ENCODE measurements around the gene GGTA1.

DNA sequence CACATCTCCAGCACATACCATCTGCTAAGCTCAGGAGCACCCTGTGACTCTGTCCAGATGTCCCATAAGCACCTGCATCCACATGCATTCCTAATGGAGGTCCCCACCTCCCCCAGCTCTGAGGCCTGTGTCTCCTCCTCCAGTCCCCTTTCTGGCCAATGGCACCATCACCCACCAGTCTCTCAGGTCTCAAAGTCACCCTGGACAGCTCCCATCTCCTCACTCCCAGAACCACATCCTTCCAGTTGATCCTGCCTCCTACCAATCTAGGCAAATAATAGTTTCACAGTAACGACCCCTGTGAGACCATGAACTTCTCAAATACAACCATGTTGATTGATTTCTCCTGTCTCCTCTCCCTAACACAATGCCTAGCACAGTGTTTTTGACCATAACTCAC, 40.1 kb downstream of the GGTA1 start:
- TF ChIP-seq LEF1 (IDR thresholded peaks at IDR 0.05; ENCODE audit: borderline replicate concordance): no peak
- no peak for TF ChIP-seq FOXM1 (IDR thresholded peaks at IDR 0.05; ENCODE audit: borderline replicate concordance)
- TF ChIP-seq BHLHE40 (IDR thresholded peaks at IDR 0.05; ENCODE audit: borderline replicate concordance): no peak
- TF ChIP-seq HDGF (IDR thresholded peaks at IDR 0.05; ENCODE audit: borderline replicate concordance): no peak
- no peak for TF ChIP-seq SP1 (IDR thresholded peaks at IDR 0.05)
- TF ChIP-seq PKNOX1 (IDR thresholded peaks at IDR 0.05): no peak
- TF ChIP-seq FOXA1 (IDR thresholded peaks at IDR 0.05): no peak
- TF ChIP-seq TARDBP (IDR thresholded peaks at IDR 0.05): no peak
- TF ChIP-seq FOXK2 (IDR thresholded peaks at IDR 0.05): no peak
- no peak for TF ChIP-seq ARNT (IDR thresholded peaks at IDR 0.05)
- no peak for TF ChIP-seq NFRKB (IDR thresholded peaks at IDR 0.05)
- TF ChIP-seq CTBP1 (IDR thresholded peaks at IDR 0.05; ENCODE audit: borderline replicate concordance): no peak
- TF ChIP-seq ELF4 (IDR thresholded peaks at IDR 0.05): no peak

Measured in HEK293T (cell line).